GM12891 (cell line): ENCODE data around the gene NRSN1.

Experiments
- DNase-seq: peaks from one replicate; pipeline ENCODE4 v3.0.0; 2011; ENCODE audit warnings: low spot score; ENCODE audit not compliant: insufficient read length
- FAIRE-seq: peaks from 2 replicates; lab custom pipeline; 2011; peaks lifted over from hg19 to GRCh38; lab: Jason Lieb, UNC
- PAX5 ChIP-seq: IDR thresholded peaks from 2 replicates; pipeline ENCODE4 v1.6.1; 2011; ENCODE audit warnings: low read length, moderate library complexity, mild to moderate bottlenecking; ENCODE audit not compliant: insufficient read depth, severe bottlenecking
- POLR2A ChIP-seq: IDR thresholded peaks from 2 replicates; pipeline ENCODE4 v1.6.1; 2011; ENCODE audit warnings: low read depth, low read length, control low read depth
- POLR2AphosphoS5 ChIP-seq: IDR thresholded peaks from 2 replicates; pipeline ENCODE4 v1.6.1; 2011; ENCODE audit warnings: low read depth, low read length, control low read depth
- POU2F2 ChIP-seq: IDR thresholded peaks from 2 replicates; pipeline ENCODE4 v1.6.1; 2011; ENCODE audit warnings: low read depth, mild to moderate bottlenecking, control low read depth, low read length, moderate library complexity
- SPI1 ChIP-seq: IDR thresholded peaks from 2 replicates; pipeline ENCODE4 v1.6.1; 2011; ENCODE audit warnings: low read depth, low read length, control low read depth
- TAF1 ChIP-seq: IDR thresholded peaks from 2 replicates; pipeline ENCODE4 v1.6.1; 2011; ENCODE audit warnings: low read depth, low read length, control low read depth

The NRSN1 gene

DNA sequence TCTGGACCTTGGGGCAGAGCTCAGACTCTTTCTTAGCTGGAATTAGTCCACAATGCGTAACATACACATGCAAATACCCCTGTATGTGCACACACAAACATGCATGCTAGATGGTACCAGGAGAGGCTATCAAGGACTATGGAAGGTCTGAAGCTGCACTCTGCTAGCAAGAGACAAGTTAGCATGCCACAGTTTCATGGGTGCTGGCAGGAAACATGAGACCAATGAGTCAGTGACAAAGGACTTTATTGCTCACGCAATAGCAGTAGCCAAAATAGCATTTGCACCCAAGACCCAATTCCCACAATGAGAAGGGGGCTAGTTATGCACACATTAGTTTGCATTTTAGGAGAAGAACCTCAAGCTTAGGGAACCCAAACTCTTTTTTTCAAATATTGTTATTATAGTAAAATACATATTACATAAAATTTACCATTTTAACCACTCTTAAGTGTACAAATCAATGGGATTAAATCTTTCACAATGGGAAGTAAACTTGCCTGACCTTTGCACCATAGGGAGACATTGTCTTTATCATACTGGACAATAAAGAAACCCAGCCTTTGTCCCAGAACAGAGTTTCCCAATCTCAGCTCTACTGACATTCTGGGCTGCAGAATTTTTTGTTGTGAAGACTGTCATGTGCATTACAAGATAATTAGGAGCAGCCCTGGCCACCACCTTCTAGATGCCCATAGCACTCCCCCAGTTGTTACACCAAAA, 69.1 kb downstream of the NRSN1 start:
- TF ChIP-seq POLR2AphosphoS5, result no peak
- TF ChIP-seq TAF1, result no peak
- TF ChIP-seq PAX5, result no peak
- no peak for TF ChIP-seq POLR2A
- TF ChIP-seq POU2F2, result no peak
- TF ChIP-seq SPI1, result no peak
- DNase-seq (no peak), FAIRE-seq (no peak)

DNA sequence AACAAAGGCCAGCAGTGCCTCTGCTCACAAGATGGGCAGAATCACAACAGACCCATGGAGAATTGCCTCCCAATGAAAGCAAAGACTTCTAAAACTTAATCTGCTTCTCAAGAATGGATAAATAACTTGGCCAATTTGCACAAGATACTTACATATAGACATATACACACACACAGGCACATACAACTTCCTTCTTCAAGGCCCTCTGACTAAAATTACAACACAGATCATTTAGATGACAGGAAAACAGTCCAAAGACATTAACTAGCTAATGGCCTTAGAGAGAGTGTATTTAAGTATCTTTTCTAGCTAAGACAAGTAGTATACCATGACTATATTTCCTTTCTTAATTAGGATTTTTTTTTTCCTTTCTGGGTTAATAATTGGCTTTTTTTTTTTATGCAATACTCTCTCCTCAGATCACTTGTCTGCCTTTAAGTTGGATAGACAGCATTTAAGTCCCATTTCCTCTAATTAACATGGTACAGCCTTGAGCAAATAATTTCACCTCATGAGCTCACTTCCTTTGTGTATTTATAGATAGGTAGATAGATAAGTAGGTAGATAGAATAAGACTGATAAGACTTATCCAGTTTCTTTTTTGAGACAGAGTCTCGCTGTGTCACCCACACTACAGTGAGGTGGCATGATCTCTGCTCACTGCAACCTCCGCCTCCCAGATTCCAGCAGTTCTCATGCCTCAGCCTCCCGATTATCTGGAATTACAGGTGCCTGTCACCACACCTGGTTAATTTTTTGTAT, 70.0 kb downstream of the NRSN1 start:
- no peak for TF ChIP-seq SPI1
- TF ChIP-seq POU2F2, result no peak
- no peak for TF ChIP-seq POLR2AphosphoS5
- TF ChIP-seq TAF1, result no peak
- TF ChIP-seq POLR2A, result no peak
- TF ChIP-seq PAX5, result no peak
- no peak for DNase-seq

More for the DNA sequence above, 70.0 kb downstream of the NRSN1 start:
- no peak for FAIRE-seq
